Measurements from ENCODE around the gene DLK1. TPM values are rescaled to one million over a fixed set of nuclear protein-coding genes. Genes with fewer than 3 reads are reported as not detected.

The DLK1 gene
- total RNA-seq, 1 donor from 2014 or later: 1.3 TPM

- no peak overlapping the region for H3K4me3 Mint-ChIP-seq (ENCODE audit: unreplicated experiment)
- H3K36me3 Mint-ChIP-seq (ENCODE audit: low read depth, unreplicated experiment): no peaks in the 10 kb centered on the region
- no peaks in the 10 kb centered on the region for H3K9me3 Mint-ChIP-seq (ENCODE audit: unreplicated experiment)
- TF ChIP-seq CTCF (IDR thresholded peaks at IDR 0.05; ENCODE audit: unreplicated experiment): no peak
- peaks cover 26% of the 10 kb centered on the region for H3K4me1 Mint-ChIP-seq (ENCODE audit: unreplicated experiment)
- DNase-seq (ENCODE audit: low spot score): no peak
- H3K27me3 Mint-ChIP-seq (ENCODE audit: unreplicated experiment): peaks cover 16% of the 10 kb centered on the region
- H3K27ac Mint-ChIP-seq (ENCODE audit: unreplicated experiment): no peak overlapping the region
These were observed 55.3 kb downstream of the DLK1 start for GRCh38 chr14:100781952-100782351.

GRCh38 chr14:100782516-100783320, 56.0 kb downstream of the DLK1 start:
- no peak for TF ChIP-seq CTCF (IDR thresholded peaks at IDR 0.05; ENCODE audit: unreplicated experiment)
- no peaks in the 10 kb centered on the region for H3K36me3 Mint-ChIP-seq (ENCODE audit: low read depth, unreplicated experiment)
- no peak overlapping the region for H3K4me3 Mint-ChIP-seq (ENCODE audit: unreplicated experiment)
- peaks cover 26% of the 10 kb centered on the region for H3K4me1 Mint-ChIP-seq (ENCODE audit: unreplicated experiment)
- H3K9me3 Mint-ChIP-seq (ENCODE audit: unreplicated experiment): no peaks in the 10 kb centered on the region
- peaks cover 16% of the 10 kb centered on the region for H3K27me3 Mint-ChIP-seq (ENCODE audit: unreplicated experiment)
- no peak for DNase-seq (ENCODE audit: low spot score)
- H3K27ac Mint-ChIP-seq (ENCODE audit: unreplicated experiment): no peak overlapping the region

GRCh38 chr14:100783630-100784370, 57.1 kb downstream of the DLK1 start:
- peaks cover 36% of the 10 kb centered on the region for H3K4me1 Mint-ChIP-seq (ENCODE audit: unreplicated experiment)
- DNase-seq (ENCODE audit: low spot score): no peak
- peaks cover 16% of the 10 kb centered on the region for H3K27me3 Mint-ChIP-seq (ENCODE audit: unreplicated experiment)
- H3K9me3 Mint-ChIP-seq (ENCODE audit: unreplicated experiment): no peaks in the 10 kb centered on the region
- no peak overlapping the region for H3K4me3 Mint-ChIP-seq (ENCODE audit: unreplicated experiment)
- no peak for TF ChIP-seq CTCF (IDR thresholded peaks at IDR 0.05; ENCODE audit: unreplicated experiment)
- no peaks in the 10 kb centered on the region for H3K36me3 Mint-ChIP-seq (ENCODE audit: low read depth, unreplicated experiment)
- no peak overlapping the region for H3K27ac Mint-ChIP-seq (ENCODE audit: unreplicated experiment)

- Mint-ChIP-seq H3K27ac (ENCODE audit: unreplicated experiment) (no peak overlapping the region), H3K9me3 (ENCODE audit: unreplicated experiment) (no peaks in the 10 kb centered on the region), H3K36me3 (ENCODE audit: low read depth, unreplicated experiment) (no peaks in the 10 kb centered on the region), H3K4me3 (ENCODE audit: unreplicated experiment) (no peak overlapping the region), H3K27me3 (ENCODE audit: unreplicated experiment) (peaks cover 16% of the 10 kb centered on the region), H3K4me1 (ENCODE audit: unreplicated experiment) (peaks cover 41% of the 10 kb centered on the region)
- no peak for TF ChIP-seq CTCF (IDR thresholded peaks at IDR 0.05; ENCODE audit: unreplicated experiment)
- no peak for DNase-seq (ENCODE audit: low spot score)
These were observed 58.0 kb downstream of the DLK1 start for GRCh38 chr14:100784523-100785337.
